ENCODE data around the gene TMEM151B. TPM values are rescaled to one million over a fixed set of nuclear protein-coding genes. Genes with fewer than 3 reads are reported as not detected.
A peak's percentile ranks its signal among the peaks of the same experiment; 100 is the strongest.

The TMEM151B gene
- total RNA-seq, 1 experiment from 2014 or later: not detected

DNA sequence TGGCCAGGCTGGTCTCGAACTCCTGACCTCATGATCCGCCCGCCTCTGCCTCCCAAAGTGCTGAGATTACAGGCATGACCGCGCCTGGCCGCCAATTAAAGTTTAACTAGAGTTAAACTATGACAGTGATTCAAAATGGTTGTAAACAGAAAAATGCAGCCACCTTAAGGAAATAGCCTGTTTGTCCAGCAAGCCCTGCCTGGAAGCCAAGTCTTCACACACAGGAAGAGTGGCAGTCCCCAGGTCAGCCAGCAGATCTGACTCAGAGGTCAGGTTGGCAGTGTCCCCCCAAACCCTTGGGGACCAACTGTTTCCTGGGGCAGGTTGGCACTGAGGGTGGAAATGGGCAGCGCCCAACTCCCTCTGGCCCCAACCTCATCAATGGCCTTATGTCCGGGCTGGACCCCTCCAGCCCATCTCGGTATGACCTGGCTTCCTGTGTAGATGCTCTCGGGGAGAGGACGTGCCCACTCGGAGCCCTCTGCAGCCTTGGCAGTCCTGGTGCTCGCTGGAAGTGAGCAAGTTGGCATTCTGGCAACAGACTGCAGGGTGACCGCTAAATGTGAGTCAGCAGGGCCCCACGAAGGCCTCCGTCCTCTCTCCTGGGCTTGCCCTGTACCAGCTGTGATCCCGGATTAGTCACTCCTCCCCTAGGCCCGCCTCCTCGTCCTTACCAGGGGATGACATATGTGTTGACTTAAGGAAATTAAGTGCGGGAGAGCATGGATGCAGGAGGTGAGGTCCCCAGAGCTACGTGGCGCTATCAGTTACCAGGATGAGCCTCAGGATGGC is 33.0 kb upstream of the TMEM151B start:
- intact Hi-C loops (cut with micrococcal nuclease): loop anchor here (1.0 to 5.0 kb wide), 3 partner anchors 16 to 140 kb away; no protein-coding TSS in a partner anchor
- ChIA-PET POLR2A (ENCODE audit: unreplicated experiment) (interaction anchor here (0.5 to 0.9 kb wide), 3 partner anchors 9 to 432 kb away, joined by 3 read pairs; partner anchors contain the start of gene HSP90AB1), CTCF (interaction anchor here (0.7 to 0.9 kb wide), 5 partner anchors 14 to 141 kb away, joined by 3 read pairs; partner anchors contain the start of gene SLC29A1)
- Histone ChIP-seq H3K27me3 (ENCODE audit: low read length) (no peaks in the 10 kb centered on the region), H3K9me3 (ENCODE audit: low read length) (no peaks in the 10 kb centered on the region), H3K27ac (ENCODE audit: low read length) (peak overlapping the region; percentile 73), H3K4me3 (ENCODE audit: low read length) (peak overlapping the region; percentile 75), H2AFZ (ENCODE audit: low read length) (peak overlapping the region; percentile 81), H3K9me2 (replicated peaks; ENCODE audit: low read length) (no peaks in the 10 kb centered on the region), H4K20me1 (ENCODE audit: low read length) (no peaks in the 10 kb centered on the region), H3K9ac (ENCODE audit: low read length) (peak overlapping the region; percentile 66), H3K36me3 (ENCODE audit: low read depth, low read length) (peaks cover 9% of the 10 kb centered on the region; the same call in 1 of the 2 replicates), H3F3A (ENCODE audit: low read length, unreplicated experiment) (peaks cover 3% of the 10 kb centered on the region), H3K79me2 (ENCODE audit: low read length) (no peaks in the 10 kb centered on the region), H3K4me2 (ENCODE audit: low read length) (peak overlapping the region; percentile 97), H3K4me1 (ENCODE audit: insufficient read depth, low read length) (peaks cover 39% of the 10 kb centered on the region)
- DNase-seq (peak; percentile 99), ATAC-seq (peak; percentile 89)
- TF ChIP-seq, protein P1, sequence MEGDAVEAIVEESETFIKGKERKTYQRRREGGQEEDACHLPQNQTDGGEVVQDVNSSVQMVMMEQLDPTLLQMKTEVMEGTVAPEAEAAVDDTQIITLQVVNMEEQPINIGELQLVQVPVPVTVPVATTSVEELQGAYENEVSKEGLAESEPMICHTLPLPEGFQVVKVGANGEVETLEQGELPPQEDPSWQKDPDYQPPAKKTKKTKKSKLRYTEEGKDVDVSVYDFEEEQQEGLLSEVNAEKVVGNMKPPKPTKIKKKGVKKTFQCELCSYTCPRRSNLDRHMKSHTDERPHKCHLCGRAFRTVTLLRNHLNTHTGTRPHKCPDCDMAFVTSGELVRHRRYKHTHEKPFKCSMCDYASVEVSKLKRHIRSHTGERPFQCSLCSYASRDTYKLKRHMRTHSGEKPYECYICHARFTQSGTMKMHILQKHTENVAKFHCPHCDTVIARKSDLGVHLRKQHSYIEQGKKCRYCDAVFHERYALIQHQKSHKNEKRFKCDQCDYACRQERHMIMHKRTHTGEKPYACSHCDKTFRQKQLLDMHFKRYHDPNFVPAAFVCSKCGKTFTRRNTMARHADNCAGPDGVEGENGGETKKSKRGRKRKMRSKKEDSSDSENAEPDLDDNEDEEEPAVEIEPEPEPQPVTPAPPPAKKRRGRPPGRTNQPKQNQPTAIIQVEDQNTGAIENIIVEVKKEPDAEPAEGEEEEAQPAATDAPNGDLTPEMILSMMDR (conservative IDR thresholded peaks at IDR 0.05; ENCODE audit: low read depth, low read length): no peak
- no peak for TF ChIP-seq EZH2 (IDR thresholded peaks at IDR 0.05; ENCODE audit: low read length, unreplicated experiment)
- no peak for TF ChIP-seq EZH2phosphoT487 (IDR thresholded peaks at IDR 0.05; ENCODE audit: borderline replicate concordance, low read length)
- TSS peak; percentile 90 for BruUV-seq (replicated peaks)

DNA sequence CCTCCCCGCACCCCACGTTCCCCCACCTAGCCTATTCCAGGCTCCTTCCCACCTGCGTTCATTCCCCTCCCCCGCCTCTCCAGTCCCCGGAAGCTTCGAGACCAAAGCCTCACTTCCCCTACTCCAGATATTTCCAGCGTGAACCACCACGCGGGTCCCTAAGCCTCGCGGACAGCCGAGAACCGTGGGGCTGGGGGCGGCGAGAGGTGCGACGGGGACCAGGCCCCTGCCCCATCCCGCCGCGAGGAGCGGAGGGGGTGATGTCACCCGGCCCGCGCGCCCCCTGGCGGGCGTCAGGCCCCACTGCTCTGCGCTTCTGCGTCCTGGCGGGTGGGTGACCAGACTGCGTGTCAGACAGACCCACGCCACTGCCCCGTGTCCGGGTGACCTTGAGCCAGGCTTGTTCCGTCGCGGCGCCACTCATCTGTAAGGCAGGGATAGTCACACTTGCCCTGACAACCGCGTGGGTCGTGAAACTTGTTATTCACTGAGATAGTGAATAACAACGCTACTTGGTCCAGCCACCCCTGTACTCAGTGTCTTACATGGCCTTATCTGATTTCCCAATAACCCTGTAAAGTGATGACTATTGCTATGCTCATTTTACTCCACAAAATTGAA is 32.3 kb upstream of the TMEM151B start:
- Histone ChIP-seq H3F3A (ENCODE audit: low read length, unreplicated experiment) (peaks cover 3% of the 10 kb centered on the region), H4K20me1 (ENCODE audit: low read length) (no peaks in the 10 kb centered on the region), H3K4me3 (ENCODE audit: low read length) (peak overlapping the region; percentile 75), H2AFZ (ENCODE audit: low read length) (peak overlapping the region; percentile 81), H3K4me2 (ENCODE audit: low read length) (peak overlapping the region; percentile 97), H3K79me2 (ENCODE audit: low read length) (no peaks in the 10 kb centered on the region), H3K9ac (ENCODE audit: low read length) (peak overlapping the region; percentile 66), H3K27ac (ENCODE audit: low read length) (peak overlapping the region; percentile 73), H3K4me1 (ENCODE audit: insufficient read depth, low read length) (peaks cover 39% of the 10 kb centered on the region), H3K36me3 (ENCODE audit: low read depth, low read length) (peaks cover 5% of the 10 kb centered on the region; the same call in 1 of the 2 replicates), H3K9me3 (ENCODE audit: low read length) (no peaks in the 10 kb centered on the region), H3K9me2 (replicated peaks; ENCODE audit: low read length) (no peaks in the 10 kb centered on the region), H3K27me3 (ENCODE audit: low read length) (no peaks in the 10 kb centered on the region)
- ChIA-PET CTCF (interaction anchor here (0.7 to 0.9 kb wide), 5 partner anchors 15 to 141 kb away, joined by 3 read pairs; partner anchors contain the start of gene SLC29A1), POLR2A (ENCODE audit: unreplicated experiment) (interaction anchor here (0.6 to 0.9 kb wide), 2 partner anchors 9 to 52 kb away, joined by 3 read pairs; partner anchors contain the start of gene HSP90AB1)
- DNase-seq (peak; percentile 77), ATAC-seq (peak; percentile 63)
- BruUV-seq (replicated peaks): no TSS peak
- TF ChIP-seq EZH2phosphoT487 (IDR thresholded peaks at IDR 0.05; ENCODE audit: borderline replicate concordance, low read length) (no peak), EZH2 (IDR thresholded peaks at IDR 0.05; ENCODE audit: low read length, unreplicated experiment) (no peak)
- TF ChIP-seq, protein P1 (conservative IDR thresholded peaks at IDR 0.05; ENCODE audit: low read depth, low read length): peak; percentile 97
- intact Hi-C loops (cut with micrococcal nuclease): loop anchor here (1.0 to 5.0 kb wide), 3 partner anchors 17 to 141 kb away; no protein-coding TSS in a partner anchor

Data from PC-3 (cell line).